Measurements from ENCODE around the gene ZSCAN20.

The ZSCAN20 gene

GRCh38 chr1:33460144-33460543, 12.3 kb upstream of the ZSCAN20 start:
- Histone ChIP-seq H3K4me3 (ENCODE audit: insufficient read length, low read depth) (no peak overlapping the region), H3K36me3 (ENCODE audit: insufficient read depth, insufficient read length, low read length) (no peaks in the 10 kb centered on the region), H3K27me3 (ENCODE audit: insufficient read depth, insufficient read length) (no peaks in the 10 kb centered on the region), H3K4me1 (ENCODE audit: insufficient read depth, insufficient read length) (no peaks in the 10 kb centered on the region), H3K9ac (ENCODE audit: insufficient read length, low read depth) (no peak overlapping the region), H3K9me3 (ENCODE audit: insufficient read depth, low read length) (no peaks in the 10 kb centered on the region)
- no peak for DNase-seq (ENCODE audit: low read depth, low spot score)
- TF ChIP-seq ZNF274 (IDR thresholded peaks at IDR 0.05; ENCODE audit: low read depth, low read length) (no peak), SUZ12 (IDR thresholded peaks at IDR 0.05; ENCODE audit: extremely low read depth, insufficient read depth, insufficient read length) (no peak), YY1 (IDR thresholded peaks at IDR 0.05; ENCODE audit: insufficient read depth, insufficient read length) (no peak)

DNA sequence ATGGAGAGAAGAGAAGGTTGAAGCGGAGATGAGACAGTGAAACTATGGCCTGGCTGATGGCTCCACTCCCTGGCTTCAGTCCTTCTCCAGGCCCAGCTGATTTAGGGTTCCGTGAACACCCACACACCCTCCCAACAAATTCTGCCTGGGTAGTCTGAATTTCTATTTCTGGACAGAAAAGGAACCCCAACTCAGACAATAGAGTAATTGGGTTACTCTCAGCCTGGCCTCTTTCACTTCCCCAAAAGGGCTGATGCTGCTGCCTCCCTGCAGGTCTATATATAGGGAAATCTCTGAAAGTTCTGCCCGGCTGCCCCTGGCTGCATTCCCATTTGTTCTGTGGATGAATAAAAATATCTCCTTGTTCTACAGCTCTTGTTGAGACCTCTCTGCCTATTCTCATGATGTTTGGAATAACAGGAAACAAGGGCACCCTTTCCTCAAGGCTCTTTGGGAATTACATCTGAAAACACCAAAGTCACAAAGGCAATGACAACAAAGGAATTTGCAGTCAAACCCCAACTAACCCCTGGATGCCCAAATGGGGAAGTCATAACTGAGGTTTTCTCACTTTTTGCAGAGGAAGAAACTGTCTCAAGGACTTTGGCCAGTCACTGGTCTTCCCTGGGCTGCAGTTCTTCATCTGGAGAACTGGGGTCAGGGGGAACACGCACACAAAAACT, 11.4 kb upstream of the ZSCAN20 start:
- H3K9me3 ChIP-seq (ENCODE audit: insufficient read depth, low read length): no peaks in the 10 kb centered on the region
- no peaks in the 10 kb centered on the region for H3K36me3 ChIP-seq (ENCODE audit: insufficient read depth, insufficient read length, low read length)
- H3K9ac ChIP-seq (ENCODE audit: insufficient read length, low read depth): no peak overlapping the region
- no peaks in the 10 kb centered on the region for H3K27me3 ChIP-seq (ENCODE audit: insufficient read depth, insufficient read length)
- H3K4me1 ChIP-seq (ENCODE audit: insufficient read depth, insufficient read length): no peaks in the 10 kb centered on the region
- no peak for TF ChIP-seq SUZ12 (IDR thresholded peaks at IDR 0.05; ENCODE audit: extremely low read depth, insufficient read depth, insufficient read length)
- no peak for TF ChIP-seq ZNF274 (IDR thresholded peaks at IDR 0.05; ENCODE audit: low read depth, low read length)
- TF ChIP-seq YY1 (IDR thresholded peaks at IDR 0.05; ENCODE audit: insufficient read depth, insufficient read length): no peak
- no peak overlapping the region for H3K4me3 ChIP-seq (ENCODE audit: insufficient read length, low read depth)
- DNase-seq (ENCODE audit: low read depth, low spot score): no peak

DNA sequence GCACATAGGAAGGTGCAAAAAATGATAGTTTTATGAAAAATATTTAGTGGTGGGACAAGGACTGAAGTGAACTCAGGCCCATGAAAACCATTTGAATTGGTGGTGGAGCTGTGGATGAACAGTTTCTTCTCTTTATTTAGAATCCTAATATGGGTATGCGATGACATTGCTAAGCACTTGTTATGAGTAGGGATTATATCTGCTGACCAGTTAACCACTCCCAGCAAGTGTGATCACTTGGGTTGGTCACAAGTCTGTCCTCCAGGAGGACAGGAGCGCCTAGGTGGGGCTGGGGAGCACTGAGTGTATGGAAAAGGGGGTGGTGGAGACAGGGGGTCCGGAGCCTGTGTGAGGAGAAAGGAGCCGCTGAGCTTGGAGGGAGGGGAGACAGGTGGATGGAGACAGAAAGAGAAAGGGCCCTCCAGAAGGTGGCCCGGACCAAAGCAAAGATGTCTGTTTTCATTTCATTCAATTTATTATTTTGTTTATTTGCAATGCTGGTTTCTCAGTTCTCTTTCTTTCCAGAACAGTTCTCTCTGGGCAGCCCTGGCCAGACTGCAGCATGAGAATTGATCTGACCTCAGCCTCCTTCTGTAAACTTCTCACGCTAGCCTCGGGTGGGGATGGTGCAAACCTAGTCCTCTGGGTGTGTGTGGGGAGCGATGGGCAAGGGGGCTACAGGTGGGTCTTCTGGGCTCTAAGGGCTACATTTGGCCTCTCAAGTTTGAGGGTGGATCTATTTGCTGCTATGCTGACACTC, 9.9 kb upstream of the ZSCAN20 start:
- Histone ChIP-seq H3K9me3 (ENCODE audit: insufficient read depth, low read length) (no peaks in the 10 kb centered on the region), H3K4me3 (ENCODE audit: insufficient read length, low read depth) (no peak overlapping the region), H3K9ac (ENCODE audit: insufficient read length, low read depth) (no peak overlapping the region), H3K36me3 (ENCODE audit: insufficient read depth, insufficient read length, low read length) (no peaks in the 10 kb centered on the region), H3K27me3 (ENCODE audit: insufficient read depth, insufficient read length) (no peaks in the 10 kb centered on the region), H3K4me1 (ENCODE audit: insufficient read depth, insufficient read length) (no peaks in the 10 kb centered on the region)
- TF ChIP-seq SUZ12 (IDR thresholded peaks at IDR 0.05; ENCODE audit: extremely low read depth, insufficient read depth, insufficient read length) (no peak), ZNF274 (IDR thresholded peaks at IDR 0.05; ENCODE audit: low read depth, low read length) (no peak), YY1 (IDR thresholded peaks at IDR 0.05; ENCODE audit: insufficient read depth, insufficient read length) (no peak)
- no peak for DNase-seq (ENCODE audit: low read depth, low spot score)

DNA sequence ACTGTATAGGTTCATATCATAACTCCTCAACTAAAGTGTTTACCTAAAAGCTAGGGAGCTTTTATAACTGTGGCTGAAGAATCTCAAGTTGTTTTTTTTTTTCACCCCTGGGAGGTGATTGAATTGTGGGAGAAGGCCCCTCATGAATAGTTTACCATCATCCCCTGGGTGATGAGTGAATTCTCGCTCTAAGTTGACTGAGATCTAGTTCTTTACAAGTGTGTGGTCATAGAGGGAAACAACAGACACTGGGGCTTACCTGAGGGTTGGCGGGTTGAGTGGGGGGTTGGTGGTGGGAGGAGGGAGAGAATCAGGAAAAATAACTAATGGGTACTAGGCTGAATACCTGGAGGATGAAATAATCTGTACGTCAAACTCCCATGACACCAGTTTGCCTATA, 7.9 kb upstream of the ZSCAN20 start:
- no peak overlapping the region for H3K4me3 ChIP-seq (ENCODE audit: insufficient read length, low read depth)
- TF ChIP-seq SUZ12 (IDR thresholded peaks at IDR 0.05; ENCODE audit: extremely low read depth, insufficient read depth, insufficient read length): no peak
- TF ChIP-seq ZNF274 (IDR thresholded peaks at IDR 0.05; ENCODE audit: low read depth, low read length): no peak
- TF ChIP-seq YY1 (IDR thresholded peaks at IDR 0.05; ENCODE audit: insufficient read depth, insufficient read length): no peak
- no peaks in the 10 kb centered on the region for H3K27me3 ChIP-seq (ENCODE audit: insufficient read depth, insufficient read length)
- no peak for DNase-seq (ENCODE audit: low read depth, low spot score)
- H3K36me3 ChIP-seq (ENCODE audit: insufficient read depth, insufficient read length, low read length): no peaks in the 10 kb centered on the region
- H3K9ac ChIP-seq (ENCODE audit: insufficient read length, low read depth): no peak overlapping the region
- H3K9me3 ChIP-seq (ENCODE audit: insufficient read depth, low read length): no peaks in the 10 kb centered on the region
- H3K4me1 ChIP-seq (ENCODE audit: insufficient read depth, insufficient read length): peaks cover 9% of the 10 kb centered on the region

GRCh38 chr1:33465316-33465715, 7.1 kb upstream of the ZSCAN20 start:
- no peak overlapping the region for H3K4me3 ChIP-seq (ENCODE audit: insufficient read length, low read depth)
- TF ChIP-seq YY1 (IDR thresholded peaks at IDR 0.05; ENCODE audit: insufficient read depth, insufficient read length) (no peak), ZNF274 (IDR thresholded peaks at IDR 0.05; ENCODE audit: low read depth, low read length) (no peak), SUZ12 (IDR thresholded peaks at IDR 0.05; ENCODE audit: extremely low read depth, insufficient read depth, insufficient read length) (no peak)
- H3K4me1 ChIP-seq (ENCODE audit: insufficient read depth, insufficient read length): peaks cover 9% of the 10 kb centered on the region
- DNase-seq (ENCODE audit: low read depth, low spot score): no peak
- H3K27me3 ChIP-seq (ENCODE audit: insufficient read depth, insufficient read length): no peaks in the 10 kb centered on the region
- no peak overlapping the region for H3K9ac ChIP-seq (ENCODE audit: insufficient read length, low read depth)
- no peaks in the 10 kb centered on the region for H3K36me3 ChIP-seq (ENCODE audit: insufficient read depth, insufficient read length, low read length)
- H3K9me3 ChIP-seq (ENCODE audit: insufficient read depth, low read length): no peaks in the 10 kb centered on the region

DNA sequence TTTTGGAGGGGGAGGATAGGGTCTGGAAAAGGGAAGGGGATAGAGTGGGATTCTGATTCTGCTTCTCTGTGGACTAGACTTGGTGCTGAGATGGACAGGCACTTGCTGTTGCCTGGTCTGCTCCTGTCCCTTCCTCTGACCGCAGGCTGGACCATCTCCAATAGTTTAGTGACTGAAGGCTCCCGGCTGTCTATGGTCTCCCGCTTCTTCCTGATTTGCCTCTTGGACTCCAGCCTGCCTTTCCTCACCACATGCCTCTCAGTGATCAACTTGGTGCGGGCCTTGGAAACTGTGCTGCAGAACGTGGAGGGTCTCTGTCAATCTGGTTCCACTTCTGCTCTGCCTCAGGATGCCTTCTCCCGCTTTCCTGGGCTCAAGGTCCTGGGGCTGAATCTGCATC, 6.3 kb upstream of the ZSCAN20 start:
- H3K36me3 ChIP-seq (ENCODE audit: insufficient read depth, insufficient read length, low read length): no peaks in the 10 kb centered on the region
- no peak overlapping the region for H3K4me3 ChIP-seq (ENCODE audit: insufficient read length, low read depth)
- no peak overlapping the region for H3K9ac ChIP-seq (ENCODE audit: insufficient read length, low read depth)
- no peak for DNase-seq (ENCODE audit: low read depth, low spot score)
- no peaks in the 10 kb centered on the region for H3K27me3 ChIP-seq (ENCODE audit: insufficient read depth, insufficient read length)
- peaks cover 12% of the 10 kb centered on the region for H3K4me1 ChIP-seq (ENCODE audit: insufficient read depth, insufficient read length)
- H3K9me3 ChIP-seq (ENCODE audit: insufficient read depth, low read length): no peaks in the 10 kb centered on the region
- no peak for TF ChIP-seq YY1 (IDR thresholded peaks at IDR 0.05; ENCODE audit: insufficient read depth, insufficient read length)
- TF ChIP-seq ZNF274 (IDR thresholded peaks at IDR 0.05; ENCODE audit: low read depth, low read length): no peak
- no peak for TF ChIP-seq SUZ12 (IDR thresholded peaks at IDR 0.05; ENCODE audit: extremely low read depth, insufficient read depth, insufficient read length)

DNA sequence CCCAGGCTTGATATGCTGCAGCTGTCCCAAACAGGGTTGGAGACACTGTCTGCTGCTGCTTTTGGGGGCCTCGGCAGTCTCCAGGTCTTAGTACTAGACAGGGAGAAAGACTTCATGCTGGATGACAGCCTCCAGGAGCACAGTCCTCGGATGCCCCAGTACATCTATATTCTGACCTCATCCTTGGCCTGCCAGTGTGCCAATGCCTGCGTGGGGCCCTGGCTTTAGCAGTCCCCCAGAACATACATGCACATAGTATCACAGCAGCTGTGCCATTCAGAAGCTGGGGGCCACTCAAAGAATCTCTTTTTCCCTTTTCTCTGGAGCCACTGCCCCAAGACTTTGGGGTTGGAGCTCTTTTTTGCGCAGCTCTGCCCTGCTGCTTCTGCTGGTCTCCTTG, 4.4 kb upstream of the ZSCAN20 start:
- H3K4me3 ChIP-seq (ENCODE audit: insufficient read length, low read depth): no peak overlapping the region
- no peaks in the 10 kb centered on the region for H3K9me3 ChIP-seq (ENCODE audit: insufficient read depth, low read length)
- peaks cover 12% of the 10 kb centered on the region for H3K4me1 ChIP-seq (ENCODE audit: insufficient read depth, insufficient read length)
- H3K9ac ChIP-seq (ENCODE audit: insufficient read length, low read depth): no peak overlapping the region
- no peaks in the 10 kb centered on the region for H3K27me3 ChIP-seq (ENCODE audit: insufficient read depth, insufficient read length)
- TF ChIP-seq SUZ12 (IDR thresholded peaks at IDR 0.05; ENCODE audit: extremely low read depth, insufficient read depth, insufficient read length): no peak
- no peak for TF ChIP-seq ZNF274 (IDR thresholded peaks at IDR 0.05; ENCODE audit: low read depth, low read length)
- TF ChIP-seq YY1 (IDR thresholded peaks at IDR 0.05; ENCODE audit: insufficient read depth, insufficient read length): no peak
- DNase-seq (ENCODE audit: low read depth, low spot score): no peak
- no peaks in the 10 kb centered on the region for H3K36me3 ChIP-seq (ENCODE audit: insufficient read depth, insufficient read length, low read length)

Measured in NT2/D1 (cell line).